ENCODE results near the gene ELAVL1.

- TF ChIP-seq CTCF (IDR thresholded peaks at IDR 0.05): no peak
- TF ChIP-seq POLR2A (IDR thresholded peaks at IDR 0.05): no peak
Observed at GRCh38 chr19:8038815-8039214, 33.4 kb upstream of the ELAVL1 start.
